SIG-M5 (cell line): ENCODE measurements around the gene AP1M2.
"Not testable (repeated sequence)": the region's sequence is repeated elsewhere in the genome, so short reads cannot be mapped to it uniquely, and the experiment has no call there.

Experiments
- DNase-seq: peaks from one replicate; lab custom pipeline; 2025; lab: John Stamatoyannopoulos, UW

Gene AP1M2

GRCh38 chr19:10538204-10538983 is 48.7 kb downstream of the AP1M2 start:
- DNase-seq: no peak

- DNase-seq: no peak
Measured at GRCh38 chr19:10537668-10538067, 49.4 kb downstream of the AP1M2 start.

- DNase-seq: no peak
Measured at GRCh38 chr19:10535613-10536012, 51.5 kb downstream of the AP1M2 start.

DNA sequence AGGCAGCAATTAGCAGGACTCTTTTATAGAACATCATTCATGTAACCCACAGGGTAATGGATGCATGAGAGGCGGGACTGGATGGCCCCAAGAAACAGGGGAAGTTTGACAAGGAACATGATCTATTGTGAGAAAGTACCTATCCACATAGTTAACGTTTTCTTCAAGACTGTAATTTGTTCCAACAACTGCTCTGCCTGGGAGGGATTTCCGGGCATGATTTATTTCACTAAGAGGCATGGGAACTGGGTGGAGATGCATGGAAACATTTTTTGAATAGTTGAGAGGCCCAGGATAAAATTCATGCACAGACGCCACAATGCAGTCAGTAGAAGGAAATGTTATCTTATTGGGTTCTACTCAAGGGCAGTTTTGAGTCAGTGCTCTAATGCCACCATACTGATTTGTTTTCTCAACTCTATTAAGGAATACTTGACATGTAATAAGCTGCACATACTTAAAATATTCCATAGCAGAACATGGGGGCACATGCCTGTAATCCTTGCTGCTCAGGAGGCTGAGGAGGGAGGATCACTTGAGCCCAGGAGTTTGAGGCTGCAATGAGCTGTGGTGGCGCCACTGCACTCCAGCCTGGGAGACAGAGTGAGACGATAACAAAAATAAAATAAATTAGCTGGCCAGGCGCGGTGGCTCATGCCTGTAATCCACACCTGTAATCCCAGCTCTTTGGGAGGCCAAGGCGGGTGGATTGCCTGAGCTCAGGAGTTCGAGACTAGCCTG is 53.3 kb downstream of the AP1M2 start:
- DNase-seq: no peak

DNA sequence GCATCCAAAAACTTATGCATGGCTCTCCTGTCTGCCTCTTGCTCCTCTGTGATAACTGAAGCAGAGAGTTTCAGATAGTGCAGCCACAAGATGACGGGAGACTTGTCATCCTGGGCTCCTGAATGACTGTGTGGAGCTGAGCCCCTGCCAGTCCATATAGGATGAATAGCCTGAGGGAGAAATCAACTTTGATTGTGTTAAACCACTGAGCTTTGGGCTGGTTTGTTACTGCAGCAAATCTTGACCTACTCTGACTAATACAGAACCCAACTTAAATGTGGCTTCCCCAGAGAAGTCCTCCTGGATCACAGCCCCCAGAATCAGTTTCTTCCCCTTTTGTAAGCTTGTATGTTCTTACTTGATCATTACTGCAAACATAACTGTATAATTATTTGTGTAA is 54.7 kb downstream of the AP1M2 start:
- no peak for DNase-seq

- DNase-seq: not testable (repeated sequence)
Measured at GRCh38 chr19:10526887-10527286, 60.2 kb downstream of the AP1M2 start.

DNA sequence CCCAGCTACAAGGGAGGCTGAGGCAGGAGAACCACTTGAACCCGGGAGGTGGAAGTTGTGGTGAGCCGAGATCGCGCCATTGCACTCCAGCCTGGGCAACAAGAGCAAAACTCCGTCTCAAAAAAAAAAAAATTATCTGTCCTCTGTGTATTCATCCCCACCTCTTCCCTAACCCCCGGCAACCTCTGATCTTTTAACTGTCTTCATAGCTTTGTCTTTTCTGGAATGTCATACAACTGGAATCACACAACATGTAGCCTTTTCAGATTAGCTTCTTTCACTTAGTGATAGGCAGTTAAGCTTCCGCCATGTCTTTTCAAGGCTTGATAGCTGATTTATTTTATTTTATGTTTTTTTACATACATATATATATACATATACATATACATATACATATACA is 61.5 kb downstream of the AP1M2 start:
- no peak for DNase-seq

- no peak for DNase-seq
Measured at GRCh38 chr19:10523135-10523636, 63.9 kb downstream of the AP1M2 start.
